Skeletal muscle tissue (tissue), 4 donors: Measurements from ENCODE around the gene TMEM150B. TPM values are rescaled to one million over a fixed set of nuclear protein-coding genes. Genes with fewer than 3 reads are reported as not detected.

ENCODE experiments used
- H3K27ac ChIP-seq: one replicate; pipeline ENCODE4 v1.7.0; 2013; ENCODE audit warnings: mild to moderate bottlenecking, low read depth, low read length, inconsistent platforms
- H3K27me3 ChIP-seq, 3 donors: one replicate each; pipeline ENCODE4 v1.7.0; 2013; ENCODE audit warnings: low read length in 3 of 3; ENCODE audit not compliant: control insufficient read depth in 3 of 3, insufficient read depth in 3 of 3
- H3K36me3 ChIP-seq, 3 donors: one replicate each; pipeline ENCODE4 v1.7.0; 2013; ENCODE audit warnings: low read length in 3 of 3; ENCODE audit not compliant: control insufficient read depth in 3 of 3, insufficient read depth in 3 of 3
- H3K4me1 ChIP-seq, 3 donors: one replicate each; pipeline ENCODE4 v1.7.0; 2013; ENCODE audit warnings: low read length in 3 of 3, mild to moderate bottlenecking in 3 of 3; ENCODE audit not compliant: control insufficient read depth in 3 of 3, insufficient read depth in 3 of 3
- H3K4me3 ChIP-seq, 3 donors: one replicate each; pipeline ENCODE4 v1.7.0; 2013; ENCODE audit warnings: low read length in 3 of 3
- H3K9ac ChIP-seq, 3 donors: one replicate each; pipeline ENCODE4 v1.7.0; 2013; ENCODE audit warnings: low read length in 3 of 3, mild to moderate bottlenecking in 3 of 3, moderate library complexity in 2 of 3, low read depth in 1 of 3
- H3K9me3 ChIP-seq, 3 donors: one replicate each; pipeline ENCODE4 v1.7.0; 2013; ENCODE audit warnings: low read length in 3 of 3; ENCODE audit not compliant: control insufficient read depth in 3 of 3
- total RNA-seq: library from RNA; depleted of rRNA; stranded (reverse); fragments of >200 nt; gene quantifications from one replicate; pipeline ENCODE4 v1.2.3, GENCODE V29; 2014
- donor health status: Osteomylitis.

Gene TMEM150B
- total RNA-seq, 1 donor from 2014 or later = 0.52 TPM

GRCh38 chr19:55279340-55279739, 45.8 kb downstream of the TMEM150B start:
- Histone ChIP-seq H3K27me3 (peaks cover 0 to 13% (median 7%) of the 10 kb centered on the region in 3 donors), H3K4me3 (peak overlapping the region; percentile 96 to 99 (median 98)), H3K4me1 (peaks cover 8 to 15% (median 14%) of the 10 kb centered on the region in 3 donors), H3K27ac (peak overlapping the region; percentile 81), H3K36me3 (peaks cover 18 to 30% (median 22%) of the 10 kb centered on the region in 3 donors), H3K9ac (peak overlapping the region; percentile 74 to 86 (median 84)), H3K9me3 (no peaks in the 10 kb centered on the region)

- Histone ChIP-seq H3K27ac (no peak overlapping the region), H3K4me3 (peak overlapping the region in 2 of 3 donors; percentile 98 to 99), H3K36me3 (peaks cover 22 to 35% (median 28%) of the 10 kb centered on the region in 3 donors), H3K9me3 (no peaks in the 10 kb centered on the region), H3K27me3 (peaks cover 0 to 12% (median 6%) of the 10 kb centered on the region in 3 donors), H3K9ac (no peak overlapping the region), H3K4me1 (peaks cover 8 to 15% (median 14%) of the 10 kb centered on the region in 3 donors)
These were observed 46.6 kb downstream of the TMEM150B start for GRCh38 chr19:55278391-55279135.

- Histone ChIP-seq H3K9me3 (no peaks in the 10 kb centered on the region), H3K27me3 (peaks cover 0 to 3% (median 2%) of the 10 kb centered on the region in 3 donors), H3K4me1 (peaks cover 8 to 15% (median 12%) of the 10 kb centered on the region in 3 donors), H3K27ac (no peak overlapping the region), H3K9ac (no peak overlapping the region), H3K4me3 (no peak overlapping the region), H3K36me3 (peaks cover 29 to 42% (median 35%) of the 10 kb centered on the region in 3 donors)
These were observed 47.6 kb downstream of the TMEM150B start for GRCh38 chr19:55277494-55277893.

GRCh38 chr19:55276720-55277430, 48.3 kb downstream of the TMEM150B start:
- no peak overlapping the region for H3K27ac ChIP-seq
- H3K36me3 ChIP-seq = peaks cover 34 to 45% (median 39%) of the 10 kb centered on the region in 3 donors
- H3K9ac ChIP-seq = no peak overlapping the region

GRCh38 chr19:55275851-55276719, 49.1 kb downstream of the TMEM150B start:
- H3K36me3 ChIP-seq = peaks cover 36 to 45% (median 42%) of the 10 kb centered on the region in 3 donors
- no peak overlapping the region for H3K9ac ChIP-seq
- H3K27me3 ChIP-seq = no peaks in the 10 kb centered on the region
- H3K4me3 ChIP-seq = no peak overlapping the region
- peaks cover 8 to 15% (median 12%) of the 10 kb centered on the region in 3 donors for H3K4me1 ChIP-seq
- no peak overlapping the region for H3K27ac ChIP-seq
- H3K9me3 ChIP-seq = no peaks in the 10 kb centered on the region

More at GRCh38 chr19:55276720-55277430, 48.3 kb downstream of the TMEM150B start:
- H3K27me3 ChIP-seq = no peaks in the 10 kb centered on the region
- H3K4me3 ChIP-seq = no peak overlapping the region
- H3K4me1 ChIP-seq = peaks cover 8 to 15% (median 12%) of the 10 kb centered on the region in 3 donors
- no peaks in the 10 kb centered on the region for H3K9me3 ChIP-seq

GRCh38 chr19:55273978-55274707, 51.0 kb downstream of the TMEM150B start:
- Histone ChIP-seq H3K9ac (no peak overlapping the region), H3K4me3 (no peak overlapping the region), H3K36me3 (peaks cover 44 to 53% (median 51%) of the 10 kb centered on the region in 3 donors), H3K27me3 (no peaks in the 10 kb centered on the region), H3K4me1 (peaks cover 3 to 4% (median 4%) of the 10 kb centered on the region in 3 donors), H3K9me3 (no peaks in the 10 kb centered on the region), H3K27ac (no peak overlapping the region)

GRCh38 chr19:55272142-55272541, 53.0 kb downstream of the TMEM150B start:
- Histone ChIP-seq H3K36me3 (peaks cover 37 to 45% (median 42%) of the 10 kb centered on the region in 3 donors), H3K4me1 (no peaks in the 10 kb centered on the region), H3K9me3 (no peaks in the 10 kb centered on the region), H3K4me3 (no peak overlapping the region), H3K9ac (no peak overlapping the region), H3K27ac (no peak overlapping the region), H3K27me3 (no peaks in the 10 kb centered on the region)

GRCh38 chr19:55270172-55270942, 54.8 kb downstream of the TMEM150B start:
- Histone ChIP-seq H3K9ac (no peak overlapping the region), H3K27ac (no peak overlapping the region), H3K4me3 (no peak overlapping the region), H3K36me3 (peaks cover 31 to 39% (median 35%) of the 10 kb centered on the region in 3 donors), H3K27me3 (no peaks in the 10 kb centered on the region), H3K9me3 (no peaks in the 10 kb centered on the region), H3K4me1 (no peaks in the 10 kb centered on the region)
